AG04449 (cell line): ENCODE data around the gene C8G.

Experiments
- CTCF ChIA-PET: fragments of 350-600 bp; formaldehyde crosslinking; extraction: SDS; loops from one replicate; lab custom pipeline; 2021; ENCODE audit warnings: antibody characterized with exemption; lab: Yijun Ruan, JAX
- POLR2A ChIA-PET: fragments of 400-600, 350-600 bp; formaldehyde crosslinking; extraction: SDS; loops from one replicate; lab custom pipeline; 2020; ENCODE audit warnings: antibody characterized with exemption, inconsistent platforms; lab: Yijun Ruan, JAX
- DNase-seq: peaks from one replicate; pipeline ENCODE4 v3.0.0-alpha.2; 2010; ENCODE audit warnings: low read depth, low spot score
- H3K4me3 ChIP-seq: 2 replicates; pipeline ENCODE4 v1.5.1; 2011; ENCODE audit warnings: low read depth, mild to moderate bottlenecking, control low read depth, low read length
- TF ChIP-seq, protein P1 (sequence below): IDR thresholded peaks from one replicate; pipeline ENCODE4 v1.5.1; 2011; ENCODE audit warnings: mild to moderate bottlenecking, moderate library complexity, low read length, control low read depth, inconsistent platforms; ENCODE audit not compliant: insufficient read depth; ENCODE audit errors: missing control alignments

The C8G gene

GRCh38 chr9:136957461-136957860, 12.4 kb downstream of the C8G start:
- TF ChIP-seq, protein P1, sequence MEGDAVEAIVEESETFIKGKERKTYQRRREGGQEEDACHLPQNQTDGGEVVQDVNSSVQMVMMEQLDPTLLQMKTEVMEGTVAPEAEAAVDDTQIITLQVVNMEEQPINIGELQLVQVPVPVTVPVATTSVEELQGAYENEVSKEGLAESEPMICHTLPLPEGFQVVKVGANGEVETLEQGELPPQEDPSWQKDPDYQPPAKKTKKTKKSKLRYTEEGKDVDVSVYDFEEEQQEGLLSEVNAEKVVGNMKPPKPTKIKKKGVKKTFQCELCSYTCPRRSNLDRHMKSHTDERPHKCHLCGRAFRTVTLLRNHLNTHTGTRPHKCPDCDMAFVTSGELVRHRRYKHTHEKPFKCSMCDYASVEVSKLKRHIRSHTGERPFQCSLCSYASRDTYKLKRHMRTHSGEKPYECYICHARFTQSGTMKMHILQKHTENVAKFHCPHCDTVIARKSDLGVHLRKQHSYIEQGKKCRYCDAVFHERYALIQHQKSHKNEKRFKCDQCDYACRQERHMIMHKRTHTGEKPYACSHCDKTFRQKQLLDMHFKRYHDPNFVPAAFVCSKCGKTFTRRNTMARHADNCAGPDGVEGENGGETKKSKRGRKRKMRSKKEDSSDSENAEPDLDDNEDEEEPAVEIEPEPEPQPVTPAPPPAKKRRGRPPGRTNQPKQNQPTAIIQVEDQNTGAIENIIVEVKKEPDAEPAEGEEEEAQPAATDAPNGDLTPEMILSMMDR, result no peak
- CTCF ChIA-PET, result no interaction called here
- DNase-seq, result no peak
- H3K4me3 ChIP-seq, result no peak overlapping the region
- POLR2A ChIA-PET, result no interaction called here

DNA sequence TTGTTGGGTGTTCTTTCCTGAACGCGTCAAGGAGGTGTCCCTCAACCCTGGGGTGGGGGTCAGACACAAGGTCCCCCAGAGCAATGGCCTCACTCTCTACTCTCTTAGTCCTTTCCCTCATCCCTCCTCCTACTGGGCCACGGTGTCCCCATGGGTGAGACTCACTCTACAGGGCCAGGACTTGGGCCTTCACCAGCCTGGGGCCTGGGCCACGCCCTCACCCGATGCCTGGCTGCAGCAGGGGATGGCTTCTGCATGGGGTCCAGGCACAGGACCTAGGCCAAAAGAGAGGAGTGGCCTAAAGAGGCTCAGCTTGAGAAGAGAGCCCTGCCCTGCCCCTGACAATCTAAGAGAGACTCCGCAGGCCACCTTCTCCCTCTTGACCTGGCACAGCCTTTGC, 12.9 kb downstream of the C8G start:
- TF ChIP-seq, protein P1, result no peak
- no peak overlapping the region for H3K4me3 ChIP-seq
- ChIA-PET POLR2A (no interaction called here), CTCF (interaction anchor here (0.7 to 2.8 kb wide), 3 partner anchors 10 to 77 kb away, joined by 5 to 16 read pairs (median 5); no protein-coding TSS in a partner anchor)
- no peak for DNase-seq

DNA sequence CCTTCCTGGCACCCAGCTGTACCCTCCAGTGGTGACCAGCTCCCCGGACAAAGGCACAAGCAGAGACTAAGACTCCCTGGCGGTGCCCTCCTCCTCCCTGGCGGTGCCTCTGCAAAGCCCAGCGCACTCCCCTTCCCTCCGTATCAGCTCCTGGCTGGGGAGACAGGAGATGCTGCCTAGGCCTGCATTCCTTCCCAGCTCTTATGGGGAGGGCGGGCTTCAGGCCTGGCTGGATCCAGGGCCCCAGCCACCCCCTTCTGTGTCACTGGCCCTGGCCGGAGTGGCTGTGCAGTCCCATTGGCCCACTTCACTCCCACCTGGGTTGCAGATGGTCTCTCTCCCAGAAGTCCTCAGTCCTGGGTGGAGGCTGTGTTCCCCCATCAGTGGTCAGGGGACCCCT, 13.4 kb downstream of the C8G start:
- TF ChIP-seq, protein P1, result no peak
- ChIA-PET CTCF (interaction anchor here (0.7 to 2.8 kb wide), 3 partner anchors 10 to 77 kb away, joined by 5 to 16 read pairs (median 5); no protein-coding TSS in a partner anchor), POLR2A (no interaction called here)

GRCh38 chr9:136958898-136959850, 14.1 kb downstream of the C8G start:
- DNase-seq, result no peak
- ChIA-PET CTCF (interaction anchor here (1.0 to 2.8 kb wide), 5 partner anchors 11 to 88 kb away, joined by 3 to 16 read pairs (median 4); no protein-coding TSS in a partner anchor), POLR2A (no interaction called here)
- no peak overlapping the region for H3K4me3 ChIP-seq
- TF ChIP-seq, protein P1, result no peak

More for the DNA sequence above, 13.4 kb downstream of the C8G start:
- no peak overlapping the region for H3K4me3 ChIP-seq
- no peak for DNase-seq

- POLR2A ChIA-PET, result no interaction called here
- CTCF ChIA-PET, result interaction anchor here (1.0 to 2.8 kb wide), 5 partner anchors 12 to 87 kb away, joined by 3 to 16 read pairs (median 3); no protein-coding TSS in a partner anchor
- no peak for DNase-seq
- H3K4me3 ChIP-seq, result no peak overlapping the region
- TF ChIP-seq, protein P1, result no peak
Observed at GRCh38 chr9:136960212-136960937, 15.3 kb downstream of the C8G start.
